Measurements from ENCODE around the gene ABCD3. TPM values are rescaled to one million over a fixed set of nuclear protein-coding genes. Genes with fewer than 3 reads are reported as not detected.
"Not testable (repeated sequence)": the region's sequence is repeated elsewhere in the genome, so short reads cannot be mapped to it uniquely, and the experiment has no call there.

ABCD3 gene
- total RNA-seq, 1 donor from 2014 or later, result 44.0 TPM

- DNase-seq, result peak; percentile 56
Measured at GRCh38 chr1:94550800-94551241, 132.6 kb downstream of the ABCD3 start.

- no peak for DNase-seq
Measured at GRCh38 chr1:94551449-94551848, 133.3 kb downstream of the ABCD3 start.

- no peak for DNase-seq
Measured at GRCh38 chr1:94552071-94552586, 133.9 kb downstream of the ABCD3 start.

GRCh38 chr1:94553323-94553730 lies 135.1 kb downstream of the ABCD3 start:
- DNase-seq, result no peak

GRCh38 chr1:94553931-94554330 lies 135.7 kb downstream of the ABCD3 start:
- DNase-seq, result no peak

- no peak for DNase-seq
Measured at GRCh38 chr1:94554580-94554979, 136.4 kb downstream of the ABCD3 start.

GRCh38 chr1:94555091-94555490 lies 136.9 kb downstream of the ABCD3 start:
- no peak for DNase-seq

GRCh38 chr1:94559921-94560320 lies 141.7 kb downstream of the ABCD3 start:
- DNase-seq, result no peak

GRCh38 chr1:94560333-94560732 lies 142.1 kb downstream of the ABCD3 start:
- no peak for DNase-seq

- no peak for DNase-seq
Measured at GRCh38 chr1:94562519-94563260, 144.5 kb downstream of the ABCD3 start.

- no peak for DNase-seq
Measured at GRCh38 chr1:94565901-94566300, 147.7 kb downstream of the ABCD3 start.

GRCh38 chr1:94566436-94566835 lies 148.2 kb downstream of the ABCD3 start:
- DNase-seq, result not testable (repeated sequence)

GRCh38 chr1:94567975-94568607 lies 149.9 kb downstream of the ABCD3 start:
- DNase-seq, result not testable (repeated sequence)

Other genes starting within 250 kb of the ABCD3 start
- gene ARHGAP29, start 180.8 kb upstream of the ABCD3 start, total RNA-seq, result 59.6 TPM
- gene F3, start 123.4 kb downstream of the ABCD3 start, total RNA-seq, result 15.3 TPM

Data from tongue (tissue), 2 donors.